ENCODE data around the gene NECTIN2. TPM values are rescaled to one million over a fixed set of nuclear protein-coding genes. Genes with fewer than 3 reads are reported as not detected.

Gene NECTIN2
- total RNA-seq, 1 experiment from 2014 or later, result 176 TPM

- Histone ChIP-seq H3K27ac (ENCODE audit: insufficient read length, low read depth, low read length) (no peak overlapping the region), H3K9me3 (ENCODE audit: control insufficient read depth, low read depth, low read length) (no peaks in the 10 kb centered on the region), H3K27me3 (ENCODE audit: insufficient read depth, low read length) (no peaks in the 10 kb centered on the region; the same call in 1 of the 2 replicates), H4K5ac (ENCODE audit: insufficient read length, low read depth, low read length) (no peak overlapping the region), H3K79me2 (ENCODE audit: insufficient read depth, low read length) (no peaks in the 10 kb centered on the region), H3K56ac (ENCODE audit: insufficient read length, low read depth, low read length) (no peak overlapping the region), H2AFZ (ENCODE audit: low read length) (no peak overlapping the region), H2BK120ac (ENCODE audit: low read depth, low read length, poor library complexity, severe bottlenecking) (no peak overlapping the region), H3K4me2 (ENCODE audit: insufficient read depth, insufficient read length, low read length) (no peak overlapping the region), H2BK12ac (ENCODE audit: insufficient read length, low read depth, low read length) (no peak overlapping the region), H2BK20ac (ENCODE audit: low read depth, low read length, poor library complexity, severe bottlenecking) (no peak overlapping the region), H3K23ac (ENCODE audit: insufficient read length, low read depth, low read length) (no peak overlapping the region), H3K79me1 (ENCODE audit: insufficient read depth, low read depth, low read length, poor library complexity, severe bottlenecking) (no peaks in the 10 kb centered on the region), H4K8ac (replicated peaks; ENCODE audit: insufficient read length, low read depth, low read length) (no peak overlapping the region), H3K18ac (ENCODE audit: insufficient read length, low read depth, low read length) (no peak overlapping the region), H3K23me2 (ENCODE audit: insufficient read length, low read depth, low read length, poor library complexity, severe bottlenecking) (peaks cover 11% of the 10 kb centered on the region), H4K20me1 (ENCODE audit: control insufficient read depth, insufficient read depth, insufficient read length) (no peaks in the 10 kb centered on the region), H4K91ac (ENCODE audit: insufficient read length, low read depth, low read length) (no peak overlapping the region), H2BK15ac (ENCODE audit: low read depth, low read length) (no peak overlapping the region), H3K4ac (ENCODE audit: low read depth, low read length) (no peak overlapping the region), H2BK5ac (ENCODE audit: insufficient read length, low read length) (no peak overlapping the region), H3K4me1 (ENCODE audit: insufficient read depth, low read length) (peaks cover 2% of the 10 kb centered on the region; the same call in 1 of the 2 replicates), H3K14ac (ENCODE audit: insufficient read depth, low read length) (no peak overlapping the region; the same call in 1 of the 2 replicates), H3K9ac (ENCODE audit: extremely low read depth, insufficient read length, low read length) (no peak overlapping the region), H3T11ph (ENCODE audit: low read length) (no peak overlapping the region), H2AK5ac (ENCODE audit: insufficient read length, low read length) (no peak overlapping the region)
- no peak for DNase-seq
- no peak overlapping the region for H3K4me3 Mint-ChIP-seq
- H3K9me3 Mint-ChIP-seq, result no peaks in the 10 kb centered on the region
- peaks cover 29 to 37% of the 10 kb centered on the region in 2 experiments for H3K4me1 Mint-ChIP-seq
- no peak overlapping the region for H3K27ac Mint-ChIP-seq
- peaks cover 15% of the 10 kb centered on the region for H3K27me3 Mint-ChIP-seq (ENCODE audit: low read depth)
- no CpG with 5 or more reads among the region's 28 CpGs for WGBS (ENCODE audit: extremely low coverage, insufficient read length, low lambda C conversion rate)
- TF ChIP-seq, protein P1, sequence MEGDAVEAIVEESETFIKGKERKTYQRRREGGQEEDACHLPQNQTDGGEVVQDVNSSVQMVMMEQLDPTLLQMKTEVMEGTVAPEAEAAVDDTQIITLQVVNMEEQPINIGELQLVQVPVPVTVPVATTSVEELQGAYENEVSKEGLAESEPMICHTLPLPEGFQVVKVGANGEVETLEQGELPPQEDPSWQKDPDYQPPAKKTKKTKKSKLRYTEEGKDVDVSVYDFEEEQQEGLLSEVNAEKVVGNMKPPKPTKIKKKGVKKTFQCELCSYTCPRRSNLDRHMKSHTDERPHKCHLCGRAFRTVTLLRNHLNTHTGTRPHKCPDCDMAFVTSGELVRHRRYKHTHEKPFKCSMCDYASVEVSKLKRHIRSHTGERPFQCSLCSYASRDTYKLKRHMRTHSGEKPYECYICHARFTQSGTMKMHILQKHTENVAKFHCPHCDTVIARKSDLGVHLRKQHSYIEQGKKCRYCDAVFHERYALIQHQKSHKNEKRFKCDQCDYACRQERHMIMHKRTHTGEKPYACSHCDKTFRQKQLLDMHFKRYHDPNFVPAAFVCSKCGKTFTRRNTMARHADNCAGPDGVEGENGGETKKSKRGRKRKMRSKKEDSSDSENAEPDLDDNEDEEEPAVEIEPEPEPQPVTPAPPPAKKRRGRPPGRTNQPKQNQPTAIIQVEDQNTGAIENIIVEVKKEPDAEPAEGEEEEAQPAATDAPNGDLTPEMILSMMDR (conservative IDR thresholded peaks at IDR 0.05), result no peak
- H3K36me3 Mint-ChIP-seq (ENCODE audit: insufficient read depth in 1 of 3, low read depth in 3 of 3), result peaks cover 18 to 38% (median 37%) of the 10 kb centered on the region in 3 experiments
These were observed 33.9 kb upstream of the NECTIN2 start for GRCh38 chr19:44812142-44812718.

Data from H9 (cell line).